ENCODE results near the gene CASQ2. TPM values are rescaled to one million over a fixed set of nuclear protein-coding genes. Genes with fewer than 3 reads are reported as not detected.

The CASQ2 gene
- total and polyA plus RNA-seq, 2 donors: 75.2 to 111 TPM

DNA sequence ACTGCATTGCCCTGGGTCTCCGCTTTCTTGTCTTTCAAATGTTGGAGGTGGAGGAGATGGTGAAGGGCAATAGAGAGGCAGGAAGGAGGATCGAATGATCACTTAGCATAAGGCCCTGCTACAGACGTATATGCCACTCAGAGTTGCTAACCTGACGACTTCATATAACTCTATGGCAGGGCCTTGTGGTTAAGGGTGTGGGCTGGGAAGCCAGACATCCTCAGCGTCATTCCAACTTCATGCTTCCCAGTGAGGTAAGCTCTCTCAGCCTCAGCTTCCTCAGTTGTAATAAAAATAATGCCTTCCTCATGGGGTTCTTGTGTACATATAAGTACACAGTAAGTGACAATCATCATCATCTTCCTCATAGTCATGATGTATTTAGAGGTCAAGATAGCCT lies 54.6 kb downstream of the CASQ2 start:
- Histone ChIP-seq H3K4me1 (ENCODE audit: insufficient read depth) (no peaks in the 10 kb centered on the region), H3K36me3 (ENCODE audit: insufficient read depth) (no peaks in the 10 kb centered on the region), H3K4me3 (ENCODE audit: low read depth, low read length) (no peak overlapping the region), H3K27ac (ENCODE audit: low read depth) (no peak overlapping the region)
- 82% methylated on average over 5 of the region's 5 CpGs for WGBS
- no peak for DNase-seq (ENCODE audit: extremely low spot score)

DNA sequence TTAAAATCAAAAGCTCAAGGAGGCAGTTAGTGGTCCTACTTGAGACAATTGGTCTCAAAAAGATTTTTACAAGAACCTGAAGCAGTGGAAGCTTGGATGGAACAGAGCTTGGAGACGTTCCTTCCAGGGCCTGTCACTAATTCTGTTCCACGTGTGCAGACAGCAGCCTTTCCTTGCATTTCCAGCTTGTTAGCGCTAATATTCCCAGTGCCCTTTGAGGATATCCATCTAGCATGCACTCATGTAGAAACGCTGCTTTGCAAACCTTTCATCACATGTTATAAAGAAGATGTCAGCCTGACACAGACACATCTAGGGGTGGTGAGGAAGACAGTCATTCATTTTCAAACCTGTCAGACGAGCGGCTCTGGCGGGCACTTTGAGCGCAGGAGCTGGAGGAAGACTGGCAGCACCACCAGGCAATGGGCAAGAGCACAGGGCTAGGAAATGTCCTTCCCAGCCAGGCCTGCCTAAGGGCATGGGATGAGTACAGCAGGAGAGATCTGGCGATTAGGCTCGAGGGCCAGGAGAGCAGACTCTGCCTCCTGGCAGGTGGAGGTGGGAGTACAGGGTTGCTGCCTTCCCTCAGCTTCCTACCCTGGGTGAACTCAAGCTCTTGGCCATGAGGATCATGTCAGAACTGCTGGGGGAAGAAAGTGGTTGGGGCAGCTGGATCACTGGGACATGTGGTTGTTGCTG lies 55.5 kb downstream of the CASQ2 start:
- Histone ChIP-seq H3K4me1 (ENCODE audit: insufficient read depth) (no peaks in the 10 kb centered on the region), H3K36me3 (ENCODE audit: insufficient read depth) (no peaks in the 10 kb centered on the region), H3K27ac (ENCODE audit: low read depth) (no peak overlapping the region), H3K4me3 (ENCODE audit: low read depth, low read length) (no peak overlapping the region)
- DNase-seq (ENCODE audit: extremely low spot score): no peak
- WGBS: 81% methylated on average over 10 of the region's 10 CpGs

DNA sequence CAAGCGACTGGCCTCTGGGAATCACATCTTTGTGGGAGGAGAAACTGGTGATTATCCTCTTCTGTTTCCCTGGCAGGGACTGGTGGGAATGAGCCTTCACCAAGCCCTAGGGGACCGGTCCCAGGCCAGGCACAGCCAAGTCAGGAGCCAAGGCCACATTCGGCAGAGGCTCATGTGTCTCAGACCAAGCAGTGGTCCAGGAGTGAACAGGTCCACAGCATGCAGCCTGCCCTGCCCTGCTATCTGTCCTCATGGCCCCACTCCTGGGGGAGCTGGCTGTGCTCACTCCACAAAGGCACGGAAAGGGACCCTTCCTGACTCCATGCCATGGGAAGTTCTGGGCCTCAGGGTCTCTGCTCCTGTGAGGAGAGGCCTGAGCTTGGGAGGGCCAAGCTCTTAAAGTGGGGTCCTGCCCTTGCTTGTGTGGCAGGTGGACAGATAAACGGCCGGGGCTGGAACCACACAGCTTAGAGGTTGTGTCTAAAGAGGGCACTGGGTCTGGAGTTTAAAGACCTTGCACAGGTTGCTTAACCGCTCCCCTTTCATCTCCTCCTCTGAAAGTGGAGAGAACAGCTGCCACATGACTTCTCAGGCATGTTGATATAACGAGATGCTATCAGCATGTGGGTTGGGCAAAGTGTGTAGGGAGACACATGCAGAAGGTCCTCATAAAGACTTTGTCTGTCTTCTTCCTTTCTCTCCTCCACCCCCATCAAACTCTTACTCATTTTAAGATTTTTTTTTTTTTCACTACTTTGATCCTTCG lies 57.5 kb downstream of the CASQ2 start:
- H3K36me3 ChIP-seq (ENCODE audit: insufficient read depth): no peaks in the 10 kb centered on the region
- H3K27ac ChIP-seq (ENCODE audit: low read depth): no peak overlapping the region
- WGBS: 60% methylated on average over 9 of the region's 9 CpGs
- no peak for DNase-seq (ENCODE audit: extremely low spot score)
- H3K4me1 ChIP-seq (ENCODE audit: insufficient read depth): no peaks in the 10 kb centered on the region
- H3K4me3 ChIP-seq (ENCODE audit: low read depth, low read length): no peak overlapping the region

DNA sequence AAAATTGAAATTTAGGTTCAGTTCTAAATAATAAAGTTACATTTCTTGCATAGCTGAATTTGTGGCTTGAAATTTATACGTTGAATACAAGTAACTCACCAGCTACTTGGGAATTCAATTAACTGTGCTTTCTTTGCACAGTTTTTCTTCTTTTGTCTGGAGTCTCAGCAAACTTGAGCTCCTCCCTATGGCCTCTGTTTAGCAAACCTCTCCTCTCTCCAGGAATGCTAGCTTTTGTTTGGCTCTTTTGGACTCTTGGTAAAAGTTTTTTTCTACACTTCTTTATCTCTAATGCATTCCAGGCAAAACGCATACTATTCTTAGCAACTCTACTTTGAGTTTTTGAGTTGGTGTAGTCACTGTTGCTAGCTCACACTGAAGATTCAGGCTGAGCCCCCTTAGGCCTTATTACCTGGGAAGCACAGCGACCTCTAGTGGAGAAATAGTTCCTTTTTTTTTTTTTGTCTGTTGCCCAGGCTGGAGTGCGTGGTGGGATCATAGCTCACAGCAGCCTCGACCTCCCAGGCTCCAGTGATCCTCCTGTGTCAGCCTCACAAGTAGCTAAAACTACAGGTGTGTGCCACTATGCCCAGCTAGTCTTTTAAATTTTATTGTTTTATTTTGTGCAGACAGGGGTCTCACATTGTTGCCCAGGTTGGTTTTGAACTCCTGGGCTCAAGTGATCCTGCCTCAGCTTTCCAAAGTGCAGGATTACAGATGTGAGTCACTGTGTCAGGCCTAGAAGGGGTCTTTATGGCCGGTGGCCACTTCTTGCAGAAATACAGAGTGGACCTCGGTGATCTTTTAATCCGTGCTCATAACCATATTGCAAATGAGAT lies 61.7 kb downstream of the CASQ2 start:
- no peaks in the 10 kb centered on the region for H3K4me1 ChIP-seq (ENCODE audit: insufficient read depth)
- no peak overlapping the region for H3K27ac ChIP-seq (ENCODE audit: low read depth)
- no peak overlapping the region for H3K4me3 ChIP-seq (ENCODE audit: low read depth, low read length)
- H3K36me3 ChIP-seq (ENCODE audit: insufficient read depth): no peaks in the 10 kb centered on the region
- no peak for DNase-seq (ENCODE audit: extremely low spot score)
- WGBS: 46% methylated on average over 8 of the region's 8 CpGs

DNA sequence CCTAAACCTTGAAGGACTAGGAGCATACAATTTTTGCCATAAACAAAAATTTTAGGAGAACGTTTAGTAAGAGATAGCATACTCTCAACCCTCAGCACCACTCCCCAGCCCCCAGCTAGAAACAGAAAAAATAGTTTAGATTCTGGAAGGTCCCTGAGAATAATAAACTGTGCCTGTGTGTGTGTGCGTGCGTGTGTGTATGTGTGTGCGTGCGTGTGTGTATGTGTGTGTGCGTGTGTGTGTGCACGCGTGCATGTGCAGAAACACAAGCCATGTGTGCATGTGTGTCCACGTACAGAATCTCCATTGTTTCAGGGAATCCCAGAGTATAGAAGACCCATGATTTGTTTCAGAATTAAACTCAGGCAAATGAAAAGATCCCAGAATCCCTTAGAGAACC lies 62.6 kb downstream of the CASQ2 start:
- H3K27ac ChIP-seq (ENCODE audit: low read depth): no peak overlapping the region
- no peak overlapping the region for H3K4me3 ChIP-seq (ENCODE audit: low read depth, low read length)
- no peak for DNase-seq (ENCODE audit: extremely low spot score)
- no peaks in the 10 kb centered on the region for H3K4me1 ChIP-seq (ENCODE audit: insufficient read depth)
- 70% methylated on average over 9 of the region's 9 CpGs for WGBS
- no peaks in the 10 kb centered on the region for H3K36me3 ChIP-seq (ENCODE audit: insufficient read depth)

DNA sequence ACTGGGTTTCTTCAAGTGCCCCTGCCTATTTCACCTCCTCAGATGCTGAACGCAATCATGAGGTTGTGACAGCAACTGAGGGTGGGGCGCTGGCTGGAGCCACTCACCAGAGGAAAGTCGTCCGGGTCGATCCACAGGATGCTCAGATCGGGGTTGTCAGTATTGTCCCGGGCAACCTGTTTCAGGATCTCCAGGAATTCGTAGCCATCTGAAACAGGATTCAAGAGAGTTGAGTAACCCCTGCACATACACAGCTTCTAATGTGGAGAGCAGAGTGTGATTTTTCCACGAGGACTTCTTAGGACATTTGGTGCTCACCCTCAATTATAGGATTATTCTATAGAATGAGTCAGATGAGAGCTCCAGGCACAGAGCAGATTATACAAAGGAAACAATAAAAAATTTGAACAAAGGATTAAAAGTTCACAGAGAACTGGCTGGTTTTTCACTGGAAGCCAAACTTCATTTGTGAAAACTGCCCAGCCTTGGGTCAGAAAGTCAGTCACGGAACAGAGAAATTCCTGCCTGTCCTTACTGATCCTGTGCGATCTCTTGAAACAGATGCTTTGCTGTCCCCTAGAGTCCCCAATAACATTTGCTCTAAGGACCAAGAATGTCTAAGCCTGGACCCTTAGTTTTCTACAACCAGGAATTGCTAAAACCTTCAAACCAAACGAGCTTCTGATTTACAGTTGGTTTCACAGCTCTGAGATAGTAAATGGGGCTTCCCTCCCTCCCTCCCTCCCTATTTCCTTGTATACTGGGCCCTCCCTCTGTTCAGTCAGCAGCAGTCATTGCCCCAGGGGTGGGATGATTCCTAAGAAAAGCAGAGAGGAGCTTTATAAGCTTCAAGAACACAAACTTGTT lies 63.2 kb downstream of the CASQ2 start:
- WGBS: 77% methylated on average over 12 of the region's 12 CpGs
- Histone ChIP-seq H3K36me3 (ENCODE audit: insufficient read depth) (no peaks in the 10 kb centered on the region), H3K27ac (ENCODE audit: low read depth) (no peak overlapping the region), H3K4me3 (ENCODE audit: low read depth, low read length) (no peak overlapping the region), H3K4me1 (ENCODE audit: insufficient read depth) (no peaks in the 10 kb centered on the region)
- DNase-seq (ENCODE audit: extremely low spot score): no peak

DNA sequence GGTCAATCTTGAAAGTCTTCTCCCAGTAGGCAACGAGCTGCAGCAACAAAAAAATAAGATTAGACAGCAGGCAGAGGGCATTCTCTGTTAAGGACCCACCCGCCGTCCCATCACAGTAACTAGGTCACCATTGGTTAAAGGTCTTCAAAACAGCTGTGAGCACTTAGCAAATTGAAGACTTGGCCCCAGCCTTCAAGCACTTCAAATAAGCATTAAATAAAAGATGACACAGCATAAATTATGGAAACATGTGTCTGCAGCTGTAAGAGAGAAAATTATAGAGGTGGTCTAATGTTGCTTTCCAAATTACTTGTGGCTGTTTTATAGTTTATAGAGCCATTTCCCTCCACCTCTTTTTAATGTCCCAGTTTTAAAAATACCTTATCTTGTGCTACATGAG lies 65.6 kb downstream of the CASQ2 start:
- no peaks in the 10 kb centered on the region for H3K4me1 ChIP-seq (ENCODE audit: insufficient read depth)
- no peaks in the 10 kb centered on the region for H3K36me3 ChIP-seq (ENCODE audit: insufficient read depth)
- H3K4me3 ChIP-seq (ENCODE audit: low read depth, low read length): no peak overlapping the region
- no peak for DNase-seq (ENCODE audit: extremely low spot score)
- H3K27ac ChIP-seq (ENCODE audit: low read depth): no peak overlapping the region
- 53% methylated on average over 3 of the region's 3 CpGs for WGBS

DNA sequence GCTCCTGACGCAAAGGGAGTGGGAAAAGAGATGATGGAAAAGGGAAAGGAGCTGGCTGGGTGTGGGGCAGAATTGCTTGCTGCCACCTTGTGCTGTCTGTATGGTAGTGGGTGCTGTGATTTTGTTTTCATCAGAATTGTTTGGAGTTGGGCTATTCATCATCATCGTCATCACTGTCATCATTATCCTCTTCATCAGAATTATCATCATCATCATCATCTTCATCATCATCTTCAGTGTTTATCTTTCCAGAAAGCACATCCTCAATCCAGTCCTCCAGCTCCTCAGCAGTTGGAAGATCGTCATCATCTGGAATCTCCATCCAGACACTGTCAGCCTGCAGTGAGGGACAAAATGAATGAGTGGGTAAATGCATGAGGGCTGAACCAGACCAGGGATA lies 67.4 kb downstream of the CASQ2 start:
- WGBS: 83% methylated on average over 3 of the region's 3 CpGs
- DNase-seq (ENCODE audit: extremely low spot score): no peak
- Histone ChIP-seq H3K27ac (ENCODE audit: low read depth) (no peak overlapping the region), H3K36me3 (ENCODE audit: insufficient read depth) (no peaks in the 10 kb centered on the region), H3K4me1 (ENCODE audit: insufficient read depth) (no peaks in the 10 kb centered on the region), H3K4me3 (ENCODE audit: low read depth, low read length) (no peak overlapping the region)

DNA sequence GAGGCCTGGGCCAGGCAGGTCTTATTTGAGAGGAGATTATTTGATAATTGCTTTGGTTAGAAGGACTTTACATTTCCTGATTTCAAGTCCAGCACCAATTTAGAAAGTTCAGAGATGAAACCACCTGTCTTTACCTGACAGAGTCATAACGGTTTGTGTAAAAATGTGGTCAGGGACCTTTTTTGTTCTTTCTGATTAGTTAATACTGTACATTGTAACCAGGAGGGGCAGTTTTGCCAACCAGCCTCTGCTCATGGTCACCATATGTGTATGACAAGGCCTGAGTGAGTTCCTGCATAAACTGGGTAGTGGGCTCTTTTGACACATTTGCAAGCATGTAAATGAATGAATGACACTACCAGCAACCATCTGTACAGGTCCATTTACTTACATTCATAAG lies 70.9 kb downstream of the CASQ2 start:
- H3K27ac ChIP-seq (ENCODE audit: low read depth): no peak overlapping the region
- H3K36me3 ChIP-seq (ENCODE audit: insufficient read depth): no peaks in the 10 kb centered on the region
- H3K4me3 ChIP-seq (ENCODE audit: low read depth, low read length): no peak overlapping the region
- H3K4me1 ChIP-seq (ENCODE audit: insufficient read depth): no peaks in the 10 kb centered on the region
- WGBS: 81% methylated on average over 1 of the region's 1 CpG
- no peak for DNase-seq (ENCODE audit: extremely low spot score)

DNA sequence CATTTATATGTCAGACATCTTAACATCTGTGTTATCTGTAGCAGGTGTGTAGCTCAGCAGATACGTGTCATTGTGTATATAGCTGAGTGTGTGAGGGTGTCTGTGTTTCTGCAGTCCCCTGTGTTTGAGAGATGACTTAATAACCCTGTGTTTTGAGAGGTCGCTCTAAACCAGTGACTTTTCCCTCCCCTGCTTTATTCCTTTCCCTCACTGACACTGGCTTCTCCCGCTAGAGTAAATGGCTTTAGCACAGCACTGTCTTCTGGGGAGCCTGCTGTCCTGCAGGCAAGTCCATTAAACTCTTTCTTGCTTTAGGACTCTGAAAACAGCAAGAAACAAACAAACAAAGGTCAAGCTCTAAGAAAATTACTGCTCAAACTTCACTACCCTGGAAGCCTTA lies 73.7 kb downstream of the CASQ2 start:
- no peaks in the 10 kb centered on the region for H3K36me3 ChIP-seq (ENCODE audit: insufficient read depth)
- H3K4me1 ChIP-seq (ENCODE audit: insufficient read depth): no peaks in the 10 kb centered on the region
- no peak for DNase-seq (ENCODE audit: extremely low spot score)
- H3K4me3 ChIP-seq (ENCODE audit: low read depth, low read length): no peak overlapping the region
- H3K27ac ChIP-seq (ENCODE audit: low read depth): no peak overlapping the region
- 82% methylated on average over 3 of the region's 3 CpGs for WGBS

DNA sequence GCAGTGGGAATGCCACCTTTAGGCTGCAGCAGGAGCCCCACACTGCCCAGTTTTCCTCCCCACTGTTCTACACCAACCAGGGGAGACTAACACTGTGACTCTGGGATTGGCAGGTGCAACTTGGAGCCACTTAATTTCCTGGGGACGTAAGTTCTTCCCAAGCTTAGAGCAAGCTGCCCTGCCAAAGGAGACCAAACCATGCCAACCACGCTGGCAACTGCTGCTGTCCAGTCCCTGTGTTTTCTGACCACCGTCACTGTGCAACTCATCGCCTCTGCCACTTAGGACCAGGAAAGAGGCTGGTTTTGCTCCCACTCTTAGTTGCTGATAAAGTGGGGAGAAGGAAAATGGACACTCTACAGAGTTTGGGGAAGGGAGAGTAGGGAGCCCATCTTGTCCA lies 76.3 kb downstream of the CASQ2 start:
- Histone ChIP-seq H3K36me3 (ENCODE audit: insufficient read depth) (no peaks in the 10 kb centered on the region), H3K4me1 (ENCODE audit: insufficient read depth) (no peaks in the 10 kb centered on the region), H3K4me3 (ENCODE audit: low read depth, low read length) (no peak overlapping the region), H3K27ac (ENCODE audit: low read depth) (no peak overlapping the region)
- no peak for DNase-seq (ENCODE audit: extremely low spot score)
- WGBS: 96% methylated on average over 4 of the region's 4 CpGs

DNA sequence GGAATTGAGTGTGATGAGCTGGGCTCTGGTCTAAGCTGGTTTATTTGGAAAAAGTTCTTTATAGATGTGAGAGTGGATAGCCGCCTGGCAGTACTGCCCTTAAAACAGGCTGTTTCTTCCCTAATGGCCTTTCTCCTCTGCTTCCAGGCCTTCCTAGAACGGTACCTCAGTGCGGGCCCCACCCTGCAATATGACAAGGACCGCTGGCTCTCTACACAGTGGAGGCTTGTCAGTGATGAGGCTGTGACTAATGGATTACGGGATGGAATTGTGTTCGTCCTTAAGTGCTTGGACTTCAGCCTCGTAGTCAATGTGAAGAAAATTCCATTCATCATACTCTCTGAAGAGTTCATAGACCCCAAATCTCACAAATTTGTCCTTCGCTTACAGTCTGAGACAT lies 77.5 kb downstream of the CASQ2 start:
- H3K4me1 ChIP-seq (ENCODE audit: insufficient read depth): no peaks in the 10 kb centered on the region
- 86% methylated on average over 8 of the region's 8 CpGs for WGBS
- no peak overlapping the region for H3K27ac ChIP-seq (ENCODE audit: low read depth)
- no peak overlapping the region for H3K4me3 ChIP-seq (ENCODE audit: low read depth, low read length)
- DNase-seq (ENCODE audit: extremely low spot score): no peak
- H3K36me3 ChIP-seq (ENCODE audit: insufficient read depth): no peaks in the 10 kb centered on the region

DNA sequence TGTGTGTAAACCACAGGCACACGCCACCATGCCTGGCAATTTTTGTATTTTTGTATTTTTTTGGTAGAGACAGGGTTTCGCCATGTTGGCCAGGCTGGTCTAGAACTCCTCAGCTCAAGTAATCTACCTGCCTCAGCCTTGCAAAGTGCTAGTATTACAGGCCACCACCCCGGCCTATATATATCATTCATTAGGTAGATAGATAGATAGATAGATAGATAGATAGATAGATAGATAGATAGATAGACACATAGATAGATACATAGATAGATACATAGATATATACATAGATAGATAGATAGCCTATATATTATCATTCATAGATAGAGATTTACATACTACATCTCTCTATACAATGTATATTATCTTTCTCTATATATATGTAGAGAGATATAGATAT lies 80.8 kb downstream of the CASQ2 start:
- Histone ChIP-seq H3K36me3 (ENCODE audit: insufficient read depth) (no peaks in the 10 kb centered on the region), H3K4me3 (ENCODE audit: low read depth, low read length) (no peak overlapping the region), H3K27ac (ENCODE audit: low read depth) (no peak overlapping the region), H3K4me1 (ENCODE audit: insufficient read depth) (no peaks in the 10 kb centered on the region)
- no peak for DNase-seq (ENCODE audit: extremely low spot score)
- 94% methylated on average over 3 of the region's 3 CpGs for WGBS
